CD14-positive monocyte (primary cell): Measurements from ENCODE around the gene PPCS. TPM values are rescaled to one million over a fixed set of nuclear protein-coding genes. Genes with fewer than 3 reads are reported as not detected.

Experiments used
- DNase-seq, 3 donors: peaks; one replicate each; pipeline ENCODE4 v3.0.0-alpha.2; 2011 to 2022
- H2AFZ ChIP-seq: 2 replicates; pipeline ENCODE4 v1.6.0; 2012; ENCODE audit warnings: mild to moderate bottlenecking, low read depth, low read length, inconsistent platforms; ENCODE audit not compliant: insufficient read depth, poor library complexity, severe bottlenecking
- H3K27ac ChIP-seq, 2 donors: 1 replicate in 1 of 2; 2 replicates in 1 of 2; pipeline ENCODE4 v1.5.1; 2012 to 2013; ENCODE audit warnings: low read length in 2 of 2, control low read depth in 1 of 2, inconsistent platforms in 1 of 2, low read depth in 1 of 2, mild to moderate bottlenecking in 1 of 2
- H3K27me3 ChIP-seq, 2 donors: one replicate each; pipeline versions ENCODE4 v1.6.0 to v1.6.1; 2011 to 2013; ENCODE audit warnings: low read length in 2 of 2; ENCODE audit not compliant: control insufficient read depth in 2 of 2, insufficient read depth in 2 of 2
- H3K36me3 ChIP-seq, 2 donors: replicated peaks in 1 of 2; 1 replicate in 1 of 2; 2 replicates in 1 of 2; pipeline versions ENCODE4 v1.5.1 to v1.6.1; 2012 to 2013; ENCODE audit warnings: low read length in 2 of 2, control low read depth in 1 of 2, inconsistent platforms in 1 of 2, mild to moderate bottlenecking in 1 of 2; ENCODE audit not compliant: insufficient read depth in 2 of 2, control insufficient read depth in 1 of 2
- H3K4me1 ChIP-seq, 2 donors: 1 replicate in 1 of 2; 2 replicates in 1 of 2; pipeline versions ENCODE4 v1.5.1 to v1.6.1; 2012 to 2013; ENCODE audit warnings: low read length in 2 of 2, control low read depth in 1 of 2, inconsistent platforms in 1 of 2, mild to moderate bottlenecking in 1 of 2, moderate library complexity in 1 of 2; ENCODE audit not compliant: insufficient read depth in 2 of 2, control insufficient read depth in 1 of 2
- H3K4me2 ChIP-seq: replicated peaks from 2 replicates; pipeline ENCODE3; 2012; ENCODE audit warnings: low read length, moderate library complexity, mild to moderate bottlenecking; ENCODE audit not compliant: poor library complexity, severe bottlenecking; ENCODE audit errors: extremely low read depth
- H3K4me3 ChIP-seq, 3 experiments: fragments of 200-600 bp in 1 of 3; sonication (generic) in 1 of 3; replicated peaks in 1 of 3; 1 replicate in 2 of 3; 2 replicates in 1 of 3; pipeline ENCODE4 v1.5.1; 2011 to 2013; ENCODE audit warnings: low read length in 3 of 3, mild to moderate bottlenecking in 3 of 3, control low read depth in 2 of 3, low read depth in 2 of 3, inconsistent platforms in 1 of 3, moderate library complexity in 1 of 3
- H3K79me2 ChIP-seq: 2 replicates; pipeline ENCODE4 v1.6.0; 2012; ENCODE audit warnings: mild to moderate bottlenecking, control low read depth, inconsistent platforms, low read length, moderate library complexity; ENCODE audit not compliant: insufficient read depth
- H3K9ac ChIP-seq: 2 replicates; pipeline ENCODE4 v1.6.0; 2017; ENCODE audit warnings: low read length, mild to moderate bottlenecking; ENCODE audit not compliant: insufficient read depth, poor library complexity, severe bottlenecking
- H3K9me3 ChIP-seq, 2 donors: replicated peaks in 1 of 2; 1 replicate in 1 of 2; 2 replicates in 1 of 2; pipeline versions ENCODE4 v1.5.1 to v1.6.1; 2012 to 2013; ENCODE audit warnings: low read length in 2 of 2, control low read depth in 1 of 2; ENCODE audit not compliant: control insufficient read depth in 1 of 2, insufficient read depth in 1 of 2
- H4K20me1 ChIP-seq: 2 replicates; pipeline ENCODE4 v1.6.0; 2012; ENCODE audit warnings: mild to moderate bottlenecking, low read length, control low read depth, moderate library complexity; ENCODE audit not compliant: insufficient read depth
- H3K27ac Mint-ChIP-seq, 7 donors: one replicate each; pipeline ENCODE4 v1.8.0; 2020; ENCODE audit warnings: mild to moderate bottlenecking in 7 of 7, mixed read lengths in 7 of 7, moderate library complexity in 6 of 7, inconsistent platforms in 2 of 7
- H3K27me3 Mint-ChIP-seq, 3 donors: one replicate each; pipeline ENCODE4 v1.8.0; 2021 to 2022; ENCODE audit warnings: low read depth in 3 of 3, mild to moderate bottlenecking in 3 of 3, mixed read lengths in 3 of 3, moderate library complexity in 3 of 3, inconsistent platforms in 1 of 3
- H3K36me3 Mint-ChIP-seq, 2 donors: one replicate each; pipeline ENCODE4 v1.8.0; 2020; ENCODE audit warnings: mixed read lengths in 2 of 2, inconsistent platforms in 1 of 2, mild to moderate bottlenecking in 1 of 2
- H3K4me1 Mint-ChIP-seq: one replicate; pipeline ENCODE4 v1.8.0; 2020; ENCODE audit warnings: mild to moderate bottlenecking, mixed read lengths
- H3K4me3 Mint-ChIP-seq, 2 donors: one replicate each; pipeline ENCODE4 v1.8.0; 2020; ENCODE audit warnings: mild to moderate bottlenecking in 2 of 2, mixed read lengths in 2 of 2, moderate library complexity in 1 of 2
- H3K9me3 Mint-ChIP-seq, 7 donors: one replicate each; pipeline ENCODE4 v1.8.0; 2020 to 2022; ENCODE audit warnings: mixed read lengths in 7 of 7, mild to moderate bottlenecking in 6 of 7, moderate library complexity in 6 of 7, inconsistent platforms in 2 of 7
- WGBS: methylation state at CpG from one replicate; pipeline ENCODE4 v1.1.5; 2013; ENCODE audit warnings: missing lambda C conversion rate; ENCODE audit not compliant: insufficient coverage; 5-methylcytosine and 5-hydroxymethylcytosine counted together
- intact Hi-C, 2 donors: fragments of 100-400 bp; cut with micrococcal nuclease; formaldehyde crosslinking; loops; one replicate each; pipeline versions ENCODE4 v1.15.0 to v1.15.1; 2023
- polyA plus RNA-seq, 3 donors: library from polyadenylated mRNA; depleted of rRNA in 1 of 3; unstranded in 2 of 3; stranded (reverse) in 1 of 3; fragments of 300-500 nt in 2 of 3; fragments of >200 nt in 1 of 3; fragmentation: Illumina TruSeq in 2 of 3; gene quantifications; 1 replicate in 2 of 3; 2 replicates in 1 of 3; pipeline ENCODE4 v1.2.3, GENCODE V29; 2012 to 2021
- TF ChIP-seq, protein P1 (sequence below): fragments of 200-600 bp; IDR thresholded peaks from one replicate; pipeline ENCODE4 v1.8.0; 2022; ENCODE audit warnings: antibody characterized with exemption, mild to moderate bottlenecking

PPCS gene
- polyA plus RNA-seq, 3 donors = 43.2 to 182 (median 176) TPM

DNA sequence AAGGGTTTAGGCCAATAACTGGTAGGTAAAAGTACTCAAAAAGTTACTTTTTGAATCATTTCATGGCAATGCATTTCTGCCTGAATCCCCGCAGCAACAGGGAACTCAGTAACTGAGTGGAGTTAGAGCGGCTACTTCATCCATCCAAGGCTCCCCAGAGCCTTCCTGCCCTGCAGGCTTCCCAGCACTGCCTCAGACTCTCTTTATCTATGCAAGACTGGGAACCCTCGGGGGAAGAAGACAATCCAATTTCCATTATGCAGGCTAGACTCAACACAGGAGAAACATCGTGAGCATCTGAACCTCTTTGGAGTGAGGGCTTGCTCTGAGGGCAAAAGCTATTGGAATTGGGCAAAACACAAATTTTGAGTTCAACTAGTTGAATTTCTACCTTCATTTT is 23.6 kb upstream of the PPCS start:
- no peaks in the 10 kb centered on the region for H3K36me3 ChIP-seq
- TF ChIP-seq, protein P1, sequence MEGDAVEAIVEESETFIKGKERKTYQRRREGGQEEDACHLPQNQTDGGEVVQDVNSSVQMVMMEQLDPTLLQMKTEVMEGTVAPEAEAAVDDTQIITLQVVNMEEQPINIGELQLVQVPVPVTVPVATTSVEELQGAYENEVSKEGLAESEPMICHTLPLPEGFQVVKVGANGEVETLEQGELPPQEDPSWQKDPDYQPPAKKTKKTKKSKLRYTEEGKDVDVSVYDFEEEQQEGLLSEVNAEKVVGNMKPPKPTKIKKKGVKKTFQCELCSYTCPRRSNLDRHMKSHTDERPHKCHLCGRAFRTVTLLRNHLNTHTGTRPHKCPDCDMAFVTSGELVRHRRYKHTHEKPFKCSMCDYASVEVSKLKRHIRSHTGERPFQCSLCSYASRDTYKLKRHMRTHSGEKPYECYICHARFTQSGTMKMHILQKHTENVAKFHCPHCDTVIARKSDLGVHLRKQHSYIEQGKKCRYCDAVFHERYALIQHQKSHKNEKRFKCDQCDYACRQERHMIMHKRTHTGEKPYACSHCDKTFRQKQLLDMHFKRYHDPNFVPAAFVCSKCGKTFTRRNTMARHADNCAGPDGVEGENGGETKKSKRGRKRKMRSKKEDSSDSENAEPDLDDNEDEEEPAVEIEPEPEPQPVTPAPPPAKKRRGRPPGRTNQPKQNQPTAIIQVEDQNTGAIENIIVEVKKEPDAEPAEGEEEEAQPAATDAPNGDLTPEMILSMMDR = no peak
- no peak overlapping the region for H3K27ac Mint-ChIP-seq
- no peak overlapping the region for H2AFZ ChIP-seq
- peaks cover 0 to 2% (median 0%) of the 10 kb centered on the region in 3 donors for H3K27me3 Mint-ChIP-seq
- no peaks in the 10 kb centered on the region for H4K20me1 ChIP-seq
- H3K79me2 ChIP-seq = no peaks in the 10 kb centered on the region
- H3K9ac ChIP-seq = no peak overlapping the region
- no peaks in the 10 kb centered on the region for H3K4me1 ChIP-seq
- H3K4me3 Mint-ChIP-seq = no peak overlapping the region
- H3K4me3 ChIP-seq = no peak overlapping the region
- intact Hi-C loops = no loop called here
- H3K9me3 Mint-ChIP-seq = no peaks in the 10 kb centered on the region
- WGBS = 100% methylated on average over 2 of the region's 4 CpGs
- no peak overlapping the region for H3K27ac ChIP-seq
- DNase-seq = no peak
- H3K4me1 Mint-ChIP-seq = peaks cover 5% of the 10 kb centered on the region
- no peaks in the 10 kb centered on the region for H3K9me3 ChIP-seq
- no peaks in the 10 kb centered on the region for H3K36me3 Mint-ChIP-seq
- no peaks in the 10 kb centered on the region for H3K27me3 ChIP-seq
- H3K4me2 ChIP-seq = no peak overlapping the region

DNA sequence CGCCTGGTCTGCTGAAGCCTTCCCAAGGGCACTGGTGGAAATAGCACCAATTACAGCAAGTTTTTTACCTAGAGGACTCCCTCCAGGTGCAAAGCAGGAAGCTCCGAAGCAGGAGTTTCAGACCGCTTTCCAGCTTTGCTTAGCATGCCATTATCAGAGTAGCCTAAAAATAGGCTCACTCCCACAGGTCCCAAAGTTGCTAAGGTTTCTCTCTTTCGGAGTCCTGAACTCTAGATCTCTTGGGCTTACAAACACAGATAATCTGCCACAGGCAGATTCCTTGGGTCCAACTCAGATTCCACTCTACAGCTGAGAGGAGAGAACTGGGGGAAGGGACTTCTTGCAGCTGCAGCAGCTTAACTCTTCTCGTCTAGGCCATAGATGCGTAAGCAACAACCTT is 23.0 kb upstream of the PPCS start:
- H3K9me3 Mint-ChIP-seq = no peaks in the 10 kb centered on the region
- no peak overlapping the region for H3K4me2 ChIP-seq
- TF ChIP-seq, protein P1 = no peak
- no peak overlapping the region for H2AFZ ChIP-seq
- H3K27ac ChIP-seq = no peak overlapping the region
- H3K9me3 ChIP-seq = no peaks in the 10 kb centered on the region
- 100% methylated on average over 2 of the region's 6 CpGs for WGBS
- no peak overlapping the region for H3K4me3 ChIP-seq
- H3K4me1 ChIP-seq = no peaks in the 10 kb centered on the region
- H3K4me1 Mint-ChIP-seq = peaks cover 5% of the 10 kb centered on the region
- peaks cover 0 to 2% (median 2%) of the 10 kb centered on the region in 3 donors for H3K27me3 Mint-ChIP-seq
- no peaks in the 10 kb centered on the region for H3K27me3 ChIP-seq
- H3K36me3 ChIP-seq = no peaks in the 10 kb centered on the region
- H4K20me1 ChIP-seq = no peaks in the 10 kb centered on the region
- intact Hi-C loops = no loop called here
- no peak overlapping the region for H3K4me3 Mint-ChIP-seq
- no peak for DNase-seq
- H3K79me2 ChIP-seq = no peaks in the 10 kb centered on the region
- no peak overlapping the region for H3K27ac Mint-ChIP-seq
- H3K36me3 Mint-ChIP-seq = no peaks in the 10 kb centered on the region
- H3K9ac ChIP-seq = no peak overlapping the region
